GM18868 (cell line): ENCODE measurements around the gene CHMP1A.

Experiments used
- ATAC-seq: cut with Tn5 transposase; IDR thresholded peaks from one replicate; pipeline ENCODE4 v1.9.1; 2021; ENCODE audit warnings: mild to moderate bottlenecking, moderate library complexity; ENCODE audit not compliant: unreplicated experiment

Gene CHMP1A

GRCh38 chr16:89607937-89608740, 49.4 kb downstream of the CHMP1A start:
- no peak for ATAC-seq

- no peak for ATAC-seq
Observed at GRCh38 chr16:89607453-89607852, 50.1 kb downstream of the CHMP1A start.

DNA sequence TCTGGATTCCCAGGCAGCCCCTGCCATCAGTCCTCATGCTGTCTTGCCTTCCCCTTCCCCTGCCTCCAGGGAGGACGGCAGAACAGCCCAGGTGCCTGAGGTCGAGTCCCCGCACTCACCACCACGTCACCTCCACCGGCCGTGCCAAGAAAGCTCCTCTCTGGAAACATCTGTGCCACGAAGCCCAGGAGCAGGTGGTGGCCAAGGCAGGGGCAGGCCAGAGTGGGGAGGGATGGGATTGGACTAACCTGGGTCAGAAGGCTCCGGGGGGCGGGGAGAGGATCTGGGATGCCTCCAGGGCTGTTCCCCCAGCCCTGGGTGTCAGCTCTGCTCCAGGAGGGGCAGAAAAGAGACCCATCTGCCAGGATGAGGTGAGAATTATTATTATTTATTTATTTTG, 51.5 kb downstream of the CHMP1A start:
- no peak for ATAC-seq

DNA sequence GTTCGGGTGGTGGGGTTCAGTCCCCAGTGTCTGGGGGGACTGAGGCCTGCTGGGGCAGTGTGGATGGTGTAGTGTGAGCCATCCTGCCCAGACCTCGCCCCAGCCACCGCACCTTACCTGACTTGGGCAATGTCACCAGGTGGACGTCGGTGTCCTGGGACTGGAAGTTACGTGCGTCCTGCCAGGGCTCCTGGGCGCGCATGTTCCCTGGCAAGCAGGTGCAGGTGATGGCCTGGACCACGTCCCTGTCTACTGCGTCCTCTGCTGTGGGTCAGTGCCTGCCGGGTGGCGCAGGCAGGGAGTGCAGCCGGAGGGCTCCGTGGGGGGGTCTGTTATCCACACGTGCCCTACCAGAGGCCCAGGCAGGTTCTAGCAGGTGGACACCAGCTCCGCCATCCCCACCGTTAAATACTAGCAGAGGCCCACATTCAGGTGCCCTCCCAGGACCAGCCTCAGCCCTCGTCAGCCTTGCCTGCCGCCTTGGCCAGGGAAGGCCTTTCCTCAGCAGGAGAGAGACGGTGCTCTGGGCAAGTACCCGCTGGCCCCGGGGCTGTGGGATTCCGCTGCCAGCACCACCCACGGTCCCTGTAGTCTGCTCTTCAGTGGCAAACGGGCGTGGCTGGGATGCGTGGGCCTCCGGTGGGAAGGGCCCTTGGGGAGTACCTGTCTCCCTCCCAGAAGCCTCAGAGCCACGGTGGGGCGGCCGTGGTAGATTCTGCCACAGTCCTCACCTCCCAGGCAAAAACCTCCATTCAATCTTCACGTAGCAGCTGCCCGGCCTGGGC, 52.1 kb downstream of the CHMP1A start:
- no peak for ATAC-seq

DNA sequence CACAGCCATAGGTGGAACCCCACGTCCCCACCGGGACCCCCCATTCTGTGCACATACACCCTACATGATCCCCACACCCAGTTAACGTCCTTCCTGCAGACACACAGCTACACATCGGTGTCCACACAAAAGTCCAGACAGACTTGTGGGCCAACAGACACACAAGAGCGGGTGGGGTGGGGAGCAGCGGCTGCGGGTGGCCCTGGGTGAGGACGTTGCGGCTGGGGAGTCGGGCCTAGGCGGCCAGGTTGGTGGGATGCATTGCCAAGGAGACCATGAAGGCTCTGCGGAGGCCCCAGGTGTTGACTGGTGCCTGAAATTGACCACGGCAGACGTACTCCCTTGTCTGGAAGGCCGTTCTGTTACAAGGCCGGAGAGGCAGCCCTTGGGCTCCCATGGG, 52.7 kb downstream of the CHMP1A start:
- no peak for ATAC-seq

DNA sequence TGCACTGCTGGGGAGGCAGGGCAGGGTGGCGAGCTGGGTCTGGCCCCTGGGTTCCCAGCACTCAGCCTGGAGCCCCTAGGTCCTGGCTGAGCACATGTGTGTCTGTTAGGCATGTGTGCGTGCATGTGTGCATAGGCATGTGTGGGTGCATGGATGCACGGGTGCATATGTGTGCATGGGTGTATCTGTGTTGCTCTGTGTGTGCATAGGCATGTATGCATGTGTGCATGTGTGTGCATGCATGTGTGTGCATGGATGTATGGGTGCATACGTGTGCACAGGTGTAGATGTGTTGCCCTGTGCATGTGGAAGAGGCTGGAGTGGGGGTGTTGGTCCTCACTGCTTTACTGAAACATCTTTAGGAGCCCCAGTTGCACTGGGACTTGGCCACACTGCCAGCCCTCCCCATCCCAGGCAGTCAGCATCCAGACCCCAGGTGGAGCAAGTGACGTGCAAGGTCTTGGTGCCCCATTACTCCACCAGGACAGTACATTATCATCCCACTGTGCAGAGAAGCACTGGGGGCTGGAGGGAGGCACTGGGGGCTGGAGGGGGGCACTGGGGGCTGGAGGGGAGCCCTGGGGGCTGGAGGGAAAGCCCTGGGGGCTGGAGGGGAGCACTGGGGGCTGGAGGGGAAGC, 54.4 kb downstream of the CHMP1A start:
- no peak for ATAC-seq

GRCh38 chr16:89602273-89602951, 55.1 kb downstream of the CHMP1A start:
- ATAC-seq: no peak

GRCh38 chr16:89601906-89602272, 55.6 kb downstream of the CHMP1A start:
- no peak for ATAC-seq

- no peak for ATAC-seq
Observed at GRCh38 chr16:89600956-89601355, 56.6 kb downstream of the CHMP1A start.

- no peak for ATAC-seq
Observed at GRCh38 chr16:89600427-89600826, 57.1 kb downstream of the CHMP1A start.

DNA sequence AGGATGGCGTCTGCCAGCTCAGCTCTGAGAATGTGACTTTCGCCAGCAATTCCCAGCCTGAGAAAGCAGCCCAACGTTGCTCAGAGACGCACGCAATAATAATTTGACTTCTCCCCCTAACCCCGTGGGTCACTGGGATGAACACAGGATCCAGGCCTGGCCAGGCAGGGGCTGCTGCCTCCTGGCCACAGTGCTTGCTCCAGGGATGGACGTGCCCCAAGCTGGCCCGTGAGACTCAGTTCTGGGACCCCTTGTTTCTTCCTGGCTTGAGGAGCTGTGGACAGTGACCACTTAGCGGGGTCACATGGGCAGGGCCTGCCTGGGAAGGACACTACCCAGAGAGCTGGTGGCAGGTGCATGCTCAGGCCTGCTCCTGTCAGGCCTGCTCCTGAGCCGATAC, 57.6 kb downstream of the CHMP1A start:
- no peak for ATAC-seq

- no peak for ATAC-seq
Observed at GRCh38 chr16:89599451-89599858, 58.1 kb downstream of the CHMP1A start.

GRCh38 chr16:89598199-89598598, 59.3 kb downstream of the CHMP1A start:
- ATAC-seq: no peak

DNA sequence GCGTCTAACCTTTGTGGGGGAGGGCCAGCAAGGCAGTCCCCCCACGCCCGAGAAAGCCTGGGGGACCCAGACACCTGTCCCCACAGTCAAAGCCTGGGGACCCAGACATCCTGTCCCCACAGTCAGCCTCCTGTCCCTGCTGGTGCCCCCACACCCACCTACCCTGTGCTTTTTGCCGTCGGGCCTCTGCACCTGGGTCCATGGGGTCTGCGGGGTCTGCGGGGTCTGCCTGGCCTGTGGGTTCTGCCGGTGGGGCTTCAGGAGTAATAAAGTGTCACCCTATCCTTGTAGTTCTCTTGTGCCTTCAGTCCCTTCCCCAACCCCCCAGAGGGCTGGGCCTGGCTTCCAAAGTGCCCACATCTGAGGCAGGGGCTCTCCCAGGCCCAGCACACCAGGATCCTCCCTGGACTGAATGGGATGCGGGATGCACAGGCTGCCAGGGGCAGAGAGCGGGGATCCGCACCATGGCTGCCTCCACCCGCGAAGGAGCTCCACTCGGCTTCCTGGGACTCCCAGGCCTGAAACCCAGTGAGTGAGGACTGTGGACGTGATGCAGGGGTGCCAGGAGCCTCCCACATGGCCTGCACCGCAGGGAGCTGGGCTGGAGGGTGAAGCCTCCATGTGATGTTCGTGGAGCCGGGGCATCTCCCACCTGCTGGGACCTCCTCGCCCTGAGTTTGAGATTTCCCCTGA, 60.4 kb downstream of the CHMP1A start:
- no peak for ATAC-seq

- ATAC-seq: no peak
Observed at GRCh38 chr16:89596061-89596689, 61.3 kb downstream of the CHMP1A start.

DNA sequence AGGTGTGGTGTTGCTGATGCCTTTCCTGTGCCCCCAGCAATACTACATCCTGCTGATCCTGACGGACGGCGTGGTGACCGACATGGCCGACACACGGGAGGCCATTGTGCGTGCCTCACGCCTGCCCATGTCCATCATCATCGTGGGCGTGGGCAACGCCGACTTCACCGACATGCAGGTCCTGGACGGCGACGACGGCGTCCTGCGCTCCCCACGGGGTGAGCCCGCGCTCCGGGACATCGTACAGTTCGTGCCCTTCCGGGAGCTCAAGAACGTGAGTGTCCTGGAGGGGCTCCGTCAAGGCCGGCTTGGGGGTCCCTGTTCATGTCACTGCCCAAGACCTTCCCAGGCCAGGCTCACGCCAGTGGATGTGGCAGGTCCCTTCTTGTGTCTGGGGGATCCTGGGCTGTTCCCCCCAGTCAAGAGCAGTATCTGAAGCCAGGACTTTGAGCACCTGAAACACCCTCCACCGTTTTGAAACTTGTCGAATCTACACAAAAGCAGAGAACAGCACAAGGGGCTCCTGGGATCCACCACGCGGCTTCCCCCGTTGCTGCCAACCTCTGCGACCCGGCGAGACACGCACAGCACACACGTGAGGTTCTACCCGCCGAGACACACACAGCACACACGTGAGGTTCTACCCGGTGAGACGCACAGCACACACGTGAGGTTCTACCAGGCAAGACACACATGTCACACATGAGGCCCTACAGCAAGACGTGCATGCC, 62.0 kb downstream of the CHMP1A start:
- no peak for ATAC-seq
